SU-DHL-6 (cell line): Measurements from ENCODE around the gene DFFB.

Source experiments
- H2AFZ ChIP-seq: fragments of 200-600 bp; sonication (generic); 2 replicates; pipeline ENCODE4 v1.6.1; 2014; ENCODE audit warnings: low read depth, mild to moderate bottlenecking, moderate library complexity, mixed read lengths, antibody characterized with exemption, low read length; ENCODE audit not compliant: severe bottlenecking
- H3F3A ChIP-seq: fragments of 200-600 bp; shearing (Covaris generic); 2 replicates; pipeline ENCODE4 v1.6.0; 2016; ENCODE audit warnings: antibody characterized with exemption, mild to moderate bottlenecking; ENCODE audit not compliant: insufficient read depth
- H3K27ac ChIP-seq: fragments of 200-600 bp; sonication (generic); 2 replicates; pipeline ENCODE4 v1.5.1; 2016; ENCODE audit warnings: low read depth, mild to moderate bottlenecking, low read length, moderate library complexity, mixed read lengths
- H3K27me3 ChIP-seq: fragments of 200-600 bp; sonication (generic), shearing (Covaris generic); 2 replicates; pipeline ENCODE4 v1.6.0; 2014; ENCODE audit warnings: mild to moderate bottlenecking, low read length
- H3K36me3 ChIP-seq: fragments of 200-600 bp; sonication (generic); 2 replicates; pipeline ENCODE4 v1.6.1; 2014; ENCODE audit warnings: mild to moderate bottlenecking, low read length, mixed read lengths
- H3K4me2 ChIP-seq: fragments of 300-600, 200-600 bp; shearing (Covaris generic), sonication (generic); 2 replicates; pipeline ENCODE4 v1.6.0; 2014; ENCODE audit warnings: low read length, low read depth, mild to moderate bottlenecking; ENCODE audit not compliant: poor library complexity, severe bottlenecking
- H3K4me3 ChIP-seq: fragments of 200-600 bp; sonication (generic); 2 replicates; pipeline ENCODE4 v1.5.1; 2014; ENCODE audit warnings: antibody characterized with exemption, low read length, mild to moderate bottlenecking, mixed read lengths; ENCODE audit not compliant: insufficient read depth, poor library complexity, severe bottlenecking
- H3K79me2 ChIP-seq: fragments of 200-600 bp; sonication (generic); 2 replicates; pipeline ENCODE4 v1.6.1; 2014; ENCODE audit warnings: mild to moderate bottlenecking, low read length, moderate library complexity; ENCODE audit not compliant: insufficient read depth
- H3K9ac ChIP-seq: fragments of 200-600 bp; sonication (generic); 2 replicates; pipeline ENCODE4 v1.7.0; 2014; ENCODE audit warnings: mild to moderate bottlenecking, low read length
- H3K9me2 ChIP-seq: fragments of 200-600 bp; sonication (generic); replicated peaks from 2 replicates; pipeline ENCODE4 v1.6.1; 2014; ENCODE audit warnings: low read length; ENCODE audit not compliant: insufficient read depth
- H3K9me3 ChIP-seq: fragments of 200-600 bp; sonication (generic); 2 replicates; pipeline ENCODE4 v1.6.1; 2014; ENCODE audit warnings: low read length, mixed read lengths; ENCODE audit not compliant: insufficient read depth
- H4K20me1 ChIP-seq: fragments of 200-600 bp; sonication (generic); 2 replicates; pipeline ENCODE4 v1.6.1; 2014; ENCODE audit warnings: low read depth, mild to moderate bottlenecking, antibody characterized with exemption, low read length, moderate library complexity, mixed read lengths
- EZH2phosphoT487 ChIP-seq: fragments of 200-600 bp; sonication (generic), shearing (Covaris generic); conservative IDR thresholded peaks from 2 replicates; pipeline ENCODE4 v1.6.1; 2018; ENCODE audit warnings: mild to moderate bottlenecking, antibody characterized with exemption, low read length, moderate library complexity, mixed read lengths
- TF ChIP-seq, protein P1 (sequence below): fragments of 200-600 bp; sonication (generic); IDR thresholded peaks from one replicate; pipeline ENCODE4 v1.5.1; 2017; ENCODE audit warnings: antibody characterized with exemption, mild to moderate bottlenecking, low read length, moderate library complexity; ENCODE audit not compliant: insufficient read depth, poor library complexity, severe bottlenecking

The DFFB gene

DNA sequence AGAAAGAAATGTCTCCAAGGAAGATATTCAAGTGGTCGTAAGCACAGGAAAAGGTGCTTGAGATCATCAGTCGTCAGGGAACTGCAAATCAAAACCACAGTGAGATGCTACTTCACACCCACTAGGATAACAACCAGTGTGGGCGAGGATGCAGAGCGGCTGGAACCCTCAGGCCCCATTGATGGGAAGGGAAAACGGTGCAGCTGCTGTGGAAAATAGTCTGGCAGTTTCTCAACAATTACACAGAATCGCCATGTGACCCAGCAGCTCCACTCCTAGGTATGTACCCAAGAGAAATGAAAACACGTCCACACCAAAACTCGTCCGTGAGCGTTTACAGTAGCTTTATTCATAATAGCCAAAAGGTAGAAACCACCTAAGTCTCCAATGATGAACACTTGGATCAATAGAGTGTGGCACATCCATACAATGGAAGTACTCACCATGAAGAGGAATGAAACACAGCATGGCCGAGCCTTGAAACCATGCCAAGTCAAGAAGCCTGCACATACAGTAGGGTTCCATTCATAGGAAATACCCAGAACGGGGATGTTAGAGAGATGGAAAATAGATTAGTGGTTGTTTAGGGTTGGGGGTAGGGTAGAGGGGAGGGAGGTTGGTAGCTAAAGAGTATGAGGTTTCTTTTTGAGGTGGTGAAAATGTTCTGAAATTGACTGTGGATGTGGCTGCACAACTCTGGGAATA is 6.1 kb downstream of the DFFB start:
- no peak for TF ChIP-seq EZH2phosphoT487
- TF ChIP-seq, protein P1, sequence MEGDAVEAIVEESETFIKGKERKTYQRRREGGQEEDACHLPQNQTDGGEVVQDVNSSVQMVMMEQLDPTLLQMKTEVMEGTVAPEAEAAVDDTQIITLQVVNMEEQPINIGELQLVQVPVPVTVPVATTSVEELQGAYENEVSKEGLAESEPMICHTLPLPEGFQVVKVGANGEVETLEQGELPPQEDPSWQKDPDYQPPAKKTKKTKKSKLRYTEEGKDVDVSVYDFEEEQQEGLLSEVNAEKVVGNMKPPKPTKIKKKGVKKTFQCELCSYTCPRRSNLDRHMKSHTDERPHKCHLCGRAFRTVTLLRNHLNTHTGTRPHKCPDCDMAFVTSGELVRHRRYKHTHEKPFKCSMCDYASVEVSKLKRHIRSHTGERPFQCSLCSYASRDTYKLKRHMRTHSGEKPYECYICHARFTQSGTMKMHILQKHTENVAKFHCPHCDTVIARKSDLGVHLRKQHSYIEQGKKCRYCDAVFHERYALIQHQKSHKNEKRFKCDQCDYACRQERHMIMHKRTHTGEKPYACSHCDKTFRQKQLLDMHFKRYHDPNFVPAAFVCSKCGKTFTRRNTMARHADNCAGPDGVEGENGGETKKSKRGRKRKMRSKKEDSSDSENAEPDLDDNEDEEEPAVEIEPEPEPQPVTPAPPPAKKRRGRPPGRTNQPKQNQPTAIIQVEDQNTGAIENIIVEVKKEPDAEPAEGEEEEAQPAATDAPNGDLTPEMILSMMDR: no peak
- H3K27ac ChIP-seq: no peak overlapping the region
- no peak overlapping the region for H3K4me2 ChIP-seq
- no peak overlapping the region for H3K9ac ChIP-seq
- no peaks in the 10 kb centered on the region for H4K20me1 ChIP-seq
- H3K79me2 ChIP-seq: no peaks in the 10 kb centered on the region; the same call in 1 of the 2 replicates
- no peaks in the 10 kb centered on the region for H3K36me3 ChIP-seq
- no peak overlapping the region for H2AFZ ChIP-seq
- H3K27me3 ChIP-seq: no peaks in the 10 kb centered on the region
- no peaks in the 10 kb centered on the region for H3K9me3 ChIP-seq
- no peaks in the 10 kb centered on the region for H3K9me2 ChIP-seq
- H3K4me3 ChIP-seq: no peak overlapping the region
- no peaks in the 10 kb centered on the region for H3F3A ChIP-seq

DNA sequence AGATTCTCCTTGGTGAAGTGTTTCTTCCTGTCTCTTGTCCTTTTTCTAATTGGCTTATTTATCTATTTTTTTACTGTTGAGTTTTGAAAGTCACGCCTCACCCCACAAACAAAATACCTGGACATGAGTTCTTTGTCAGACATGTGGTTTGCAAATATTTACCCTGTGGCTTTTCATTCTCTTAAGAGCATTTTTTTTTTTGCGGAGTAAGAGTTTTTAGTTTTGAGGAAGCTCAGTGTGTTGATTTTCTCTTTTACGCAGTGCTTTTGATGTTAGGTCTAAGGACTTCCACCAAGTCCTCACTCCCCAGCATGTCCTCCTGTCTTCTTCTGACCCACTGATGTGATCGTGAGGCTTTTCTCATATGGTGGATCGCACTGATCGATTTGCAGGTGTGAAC is 7.6 kb downstream of the DFFB start:
- H3K9me3 ChIP-seq: no peaks in the 10 kb centered on the region
- no peaks in the 10 kb centered on the region for H3K27me3 ChIP-seq
- no peak overlapping the region for H3K9ac ChIP-seq
- TF ChIP-seq EZH2phosphoT487: no peak
- H3K79me2 ChIP-seq: no peaks in the 10 kb centered on the region
- H3K36me3 ChIP-seq: no peaks in the 10 kb centered on the region
- H4K20me1 ChIP-seq: no peaks in the 10 kb centered on the region
- H2AFZ ChIP-seq: no peak overlapping the region
- H3K9me2 ChIP-seq: no peaks in the 10 kb centered on the region
- H3F3A ChIP-seq: no peaks in the 10 kb centered on the region
- H3K4me2 ChIP-seq: no peak overlapping the region
- no peak overlapping the region for H3K27ac ChIP-seq
- no peak overlapping the region for H3K4me3 ChIP-seq

DNA sequence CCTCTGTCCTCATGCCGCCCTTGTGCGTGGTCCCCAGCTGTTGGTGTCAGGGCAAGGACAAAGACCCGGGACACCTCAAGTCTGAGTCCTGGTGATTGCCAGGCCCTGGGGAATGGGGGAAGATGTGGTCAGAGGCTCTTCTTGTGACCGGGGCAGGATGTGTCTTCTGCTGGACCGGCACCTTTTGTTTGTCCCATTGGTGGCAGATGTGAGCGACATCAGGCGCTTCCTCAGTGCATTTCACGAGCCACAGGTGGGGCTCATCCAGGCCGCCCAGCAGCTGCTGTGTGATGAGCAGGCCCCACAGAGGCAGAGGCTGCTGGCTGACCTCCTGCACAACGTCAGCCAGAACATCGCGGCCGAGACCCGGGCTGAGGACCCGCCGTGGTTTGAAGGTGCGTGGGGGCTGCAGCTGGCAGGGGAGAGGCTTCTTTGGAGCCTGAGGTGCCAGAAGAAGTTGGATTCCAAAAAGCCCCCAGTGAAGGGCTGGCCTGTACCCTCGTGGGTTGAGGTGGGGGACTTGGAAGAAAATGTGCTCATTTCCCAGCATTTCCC is 8.4 kb downstream of the DFFB start:
- no peak overlapping the region for H3K9ac ChIP-seq
- H3K27ac ChIP-seq: no peak overlapping the region
- H3K4me2 ChIP-seq: no peak overlapping the region
- H3K79me2 ChIP-seq: no peaks in the 10 kb centered on the region
- H3K4me3 ChIP-seq: no peak overlapping the region
- no peaks in the 10 kb centered on the region for H3K27me3 ChIP-seq
- no peaks in the 10 kb centered on the region for H3K9me2 ChIP-seq
- no peak for TF ChIP-seq EZH2phosphoT487
- TF ChIP-seq, protein P1: no peak
- no peaks in the 10 kb centered on the region for H3F3A ChIP-seq
- no peaks in the 10 kb centered on the region for H3K9me3 ChIP-seq
- no peaks in the 10 kb centered on the region for H3K36me3 ChIP-seq
- H4K20me1 ChIP-seq: no peaks in the 10 kb centered on the region
- H2AFZ ChIP-seq: no peak overlapping the region

DNA sequence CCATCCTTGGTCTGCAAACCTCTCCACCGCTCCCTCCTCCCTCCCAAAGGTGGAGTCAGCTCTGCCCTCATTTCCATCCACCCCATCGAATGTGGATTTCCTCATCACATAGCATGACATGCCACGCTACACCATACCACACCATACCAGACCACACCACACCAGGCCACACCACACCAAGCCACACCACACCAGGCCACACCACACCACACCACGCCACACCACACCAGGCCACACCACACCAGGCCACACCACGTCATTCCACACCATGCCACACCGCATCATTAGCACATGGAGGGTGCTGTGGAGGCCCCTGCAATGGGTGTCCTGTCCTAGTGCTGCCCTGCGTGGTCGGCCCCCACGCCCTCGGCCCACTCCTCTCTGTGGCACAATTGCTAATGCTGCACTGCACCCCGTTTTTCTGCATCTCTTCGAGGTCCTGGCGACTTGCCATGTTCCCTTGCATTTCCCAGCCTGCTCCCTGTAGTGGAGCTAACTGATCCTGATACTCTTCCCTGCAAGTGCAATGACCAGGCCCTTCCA is 11.3 kb downstream of the DFFB start:
- no peaks in the 10 kb centered on the region for H3F3A ChIP-seq
- TF ChIP-seq, protein P1: no peak
- no peak for TF ChIP-seq EZH2phosphoT487

More for the DNA sequence above, 11.3 kb downstream of the DFFB start:
- Histone ChIP-seq H3K79me2 (no peaks in the 10 kb centered on the region), H3K36me3 (no peaks in the 10 kb centered on the region), H2AFZ (no peak overlapping the region), H3K9me2 (no peaks in the 10 kb centered on the region), H3K4me2 (no peak overlapping the region), H3K27me3 (no peaks in the 10 kb centered on the region), H4K20me1 (no peaks in the 10 kb centered on the region), H3K9me3 (no peaks in the 10 kb centered on the region), H3K27ac (no peak overlapping the region), H3K4me3 (no peak overlapping the region), H3K9ac (no peak overlapping the region)
